DOHH2 (cell line): ENCODE results near the gene RASD2.

Experiments used
- CTCF ChIP-seq: fragments of 200-600 bp; sonication (generic); IDR thresholded peaks from one replicate; pipeline ENCODE4 v1.5.1; 2014; ENCODE audit warnings: antibody characterized with exemption, mild to moderate bottlenecking, low read depth, low read length; ENCODE audit not compliant: poor library complexity, severe bottlenecking
- EZH2phosphoT487 ChIP-seq: fragments of 200-600 bp; sonication (generic); IDR thresholded peaks from 2 replicates; pipeline ENCODE4 v1.6.1; 2017; ENCODE audit warnings: borderline replicate concordance, mild to moderate bottlenecking, antibody characterized with exemption, low read length, moderate library complexity, mixed read lengths

GRCh38 chr22:35517769-35518530 is 22.7 kb upstream of the RASD2 start:
- TF ChIP-seq CTCF (no peak), EZH2phosphoT487 (no peak)
